Measurements from ENCODE around the gene MAPK8IP1.

Gene MAPK8IP1

DNA sequence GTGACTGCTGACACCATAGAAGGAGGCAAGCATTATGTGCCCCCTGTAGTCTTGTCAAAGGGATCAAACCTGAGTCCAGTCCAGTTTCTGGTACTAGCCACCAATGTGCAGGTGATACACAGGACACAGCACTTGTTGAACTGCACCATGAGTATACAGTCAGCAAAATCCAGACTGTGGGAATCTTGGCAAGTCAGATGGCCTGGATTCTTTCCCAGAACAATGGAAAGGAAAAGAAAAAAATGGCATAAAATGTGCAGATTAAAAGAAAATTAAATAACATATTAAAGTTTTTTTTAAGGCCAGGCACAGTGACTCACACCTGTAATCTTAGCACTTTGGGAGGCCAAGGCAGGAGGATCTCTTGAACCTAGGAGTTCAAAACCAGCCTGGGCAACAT is 21.4 kb upstream of the MAPK8IP1 start:
- no peak for ATAC-seq
- TF ChIP-seq CSRNP3 (CRISPR knock-in tag; IDR thresholded peaks at IDR 0.05): no peak
- TF ChIP-seq ZFP30 (CRISPR knock-in tag; IDR thresholded peaks at IDR 0.05): no peak
- TF ChIP-seq, protein P1, sequence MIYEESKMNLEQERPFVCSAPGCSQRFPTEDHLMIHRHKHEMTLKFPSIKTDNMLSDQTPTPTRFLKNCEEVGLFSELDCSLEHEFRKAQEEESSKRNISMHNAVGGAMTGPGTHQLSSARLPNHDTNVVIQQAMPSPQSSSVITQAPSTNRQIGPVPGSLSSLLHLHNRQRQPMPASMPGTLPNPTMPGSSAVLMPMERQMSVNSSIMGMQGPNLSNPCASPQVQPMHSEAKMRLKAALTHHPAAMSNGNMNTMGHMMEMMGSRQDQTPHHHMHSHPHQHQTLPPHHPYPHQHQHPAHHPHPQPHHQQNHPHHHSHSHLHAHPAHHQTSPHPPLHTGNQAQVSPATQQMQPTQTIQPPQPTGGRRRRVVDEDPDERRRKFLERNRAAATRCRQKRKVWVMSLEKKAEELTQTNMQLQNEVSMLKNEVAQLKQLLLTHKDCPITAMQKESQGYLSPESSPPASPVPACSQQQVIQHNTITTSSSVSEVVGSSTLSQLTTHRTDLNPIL (CRISPR knock-in tag; IDR thresholded peaks at IDR 0.05; ENCODE audit: low read depth): no peak
- no peak for TF ChIP-seq ISL1 (CRISPR knock-in tag; IDR thresholded peaks at IDR 0.05)

- no peak for ATAC-seq
- TF ChIP-seq SNAI2 (CRISPR knock-in tag; IDR thresholded peaks at IDR 0.05) (no peak), ZNF565 (CRISPR knock-in tag; conservative IDR thresholded peaks at IDR 0.05; ENCODE audit: low read depth) (no peak), CSRNP3 (CRISPR knock-in tag; IDR thresholded peaks at IDR 0.05) (no peak), ZC3H10 (CRISPR knock-in tag; IDR thresholded peaks at IDR 0.05) (no peak), OSR1 (CRISPR knock-in tag; IDR thresholded peaks at IDR 0.05) (no peak), ESRRG (CRISPR knock-in tag; IDR thresholded peaks at IDR 0.05) (no peak), BACH2 (CRISPR knock-in tag; IDR thresholded peaks at IDR 0.05; ENCODE audit: borderline replicate concordance) (no peak), GLIS3 (CRISPR knock-in tag; IDR thresholded peaks at IDR 0.05) (no peak), ISL1 (CRISPR knock-in tag; IDR thresholded peaks at IDR 0.05) (no peak), CSDC2 (CRISPR knock-in tag; IDR thresholded peaks at IDR 0.05) (no peak), PPARA (CRISPR knock-in tag; IDR thresholded peaks at IDR 0.05; ENCODE audit: borderline replicate concordance) (no peak), PATZ1 (CRISPR knock-in tag; IDR thresholded peaks at IDR 0.05; ENCODE audit: borderline replicate concordance) (no peak), ZFP3 (CRISPR knock-in tag; IDR thresholded peaks at IDR 0.05) (no peak), ZNF70 (CRISPR knock-in tag; IDR thresholded peaks at IDR 0.05) (no peak)
- TF ChIP-seq, protein P1 (CRISPR knock-in tag; IDR thresholded peaks at IDR 0.05; ENCODE audit: low read depth): no peak
These were observed 15.9 kb upstream of the MAPK8IP1 start for GRCh38 chr11:45869551-45869950.

GRCh38 chr11:45870706-45871105 is 14.7 kb upstream of the MAPK8IP1 start:
- ATAC-seq: no peak
- no peak for TF ChIP-seq ESRRG (CRISPR knock-in tag; IDR thresholded peaks at IDR 0.05)
- TF ChIP-seq ZC3H10 (CRISPR knock-in tag; IDR thresholded peaks at IDR 0.05): no peak
- TF ChIP-seq TCF4 (CRISPR knock-in tag; IDR thresholded peaks at IDR 0.05; ENCODE audit: borderline replicate concordance): no peak
- TF ChIP-seq CSDC2 (CRISPR knock-in tag; IDR thresholded peaks at IDR 0.05): no peak
- TF ChIP-seq ZFP3 (CRISPR knock-in tag; IDR thresholded peaks at IDR 0.05): no peak
- no peak for TF ChIP-seq CSRNP3 (CRISPR knock-in tag; IDR thresholded peaks at IDR 0.05)
- TF ChIP-seq GLIS3 (CRISPR knock-in tag; IDR thresholded peaks at IDR 0.05): no peak
- TF ChIP-seq POU6F1 (CRISPR knock-in tag; IDR thresholded peaks at IDR 0.05; ENCODE audit: borderline replicate concordance, low read depth): no peak
- no peak for TF ChIP-seq PPARA (CRISPR knock-in tag; IDR thresholded peaks at IDR 0.05; ENCODE audit: borderline replicate concordance)
- no peak for TF ChIP-seq OSR1 (CRISPR knock-in tag; IDR thresholded peaks at IDR 0.05)
- TF ChIP-seq ISL1 (CRISPR knock-in tag; IDR thresholded peaks at IDR 0.05): no peak
- no peak for TF ChIP-seq TOX (CRISPR knock-in tag; IDR thresholded peaks at IDR 0.05; ENCODE audit: borderline replicate concordance)
- TF ChIP-seq PATZ1 (CRISPR knock-in tag; IDR thresholded peaks at IDR 0.05; ENCODE audit: borderline replicate concordance): no peak
- TF ChIP-seq ARNTL (CRISPR knock-in tag; IDR thresholded peaks at IDR 0.05; ENCODE audit: borderline replicate concordance, low read depth): no peak
- TF ChIP-seq ZNF70 (CRISPR knock-in tag; IDR thresholded peaks at IDR 0.05): no peak
- TF ChIP-seq, protein P1 (CRISPR knock-in tag; IDR thresholded peaks at IDR 0.05; ENCODE audit: low read depth): no peak

Data from SK-N-SH treated with all-trans-retinoic acid at 6 μM for 48 hours (cell line).